SH-SY5Y (cell line): ENCODE results near the gene ZC3H12A.

Experiments
- GATA2 ChIP-seq: IDR thresholded peaks from 2 replicates; pipeline ENCODE4 v1.6.1; 2011; ENCODE audit warnings: mild to moderate bottlenecking, low read depth, low read length
- GATA3 ChIP-seq: IDR thresholded peaks from 2 replicates; pipeline ENCODE4 v1.6.1; 2011; ENCODE audit warnings: low read depth, mild to moderate bottlenecking, low read length, moderate library complexity

- no peak for TF ChIP-seq GATA2
- TF ChIP-seq GATA3 = no peak
Measured at GRCh38 chr1:37442139-37442538, 32.2 kb upstream of the ZC3H12A start.
